Neutrophil (primary cell): ENCODE measurements around the gene KRT14.
"Not testable (repeated sequence)": the region's sequence is repeated elsewhere in the genome, so short reads cannot be mapped to it uniquely, and the experiment has no call there.

Experiments
- H3K27ac ChIP-seq: fragments of 200-600 bp; sonication (generic); 2 replicates; pipeline ENCODE4 v1.5.1; 2016; ENCODE audit warnings: mild to moderate bottlenecking, moderate library complexity
- H3K27me3 ChIP-seq: fragments of 200-600 bp; sonication (generic); 2 replicates; pipeline ENCODE4 v1.6.0; 2016; ENCODE audit warnings: mild to moderate bottlenecking
- H3K36me3 ChIP-seq: fragments of 200-600 bp; sonication (generic); 2 replicates; pipeline ENCODE4 v1.5.1; 2017
- H3K4me1 ChIP-seq, 2 experiments: fragments of 200-600 bp in 1 of 2; sonication (generic) in 1 of 2; 1 replicate in 1 of 2; 2 replicates in 1 of 2; pipeline versions ENCODE4 v1.5.1 to v1.6.1; 2013 to 2016; ENCODE audit warnings: low read depth in 1 of 2, low read length in 1 of 2, mild to moderate bottlenecking in 1 of 2, moderate library complexity in 1 of 2; ENCODE audit not compliant: control insufficient read depth in 1 of 2, insufficient read depth in 1 of 2
- H3K4me3 ChIP-seq, 2 experiments: fragments of 200-600 bp in 1 of 2; sonication (generic) in 1 of 2; 1 replicate in 1 of 2; 2 replicates in 1 of 2; pipeline ENCODE4 v1.5.1; 2013 to 2016; ENCODE audit warnings: low read depth in 1 of 2, low read length in 1 of 2, mild to moderate bottlenecking in 1 of 2, moderate library complexity in 1 of 2
- H3K9me3 ChIP-seq: fragments of 200-600 bp; sonication (generic); 2 replicates; pipeline ENCODE4 v1.5.1; 2016
- CTCF ChIP-seq: fragments of 200-600 bp; sonication (generic); IDR thresholded peaks from 2 replicates; pipeline ENCODE4 v1.5.1; 2016; ENCODE audit warnings: antibody characterized with exemption

KRT14 gene

GRCh38 chr17:41617698-41618097 lies 31.0 kb upstream of the KRT14 start:
- Histone ChIP-seq H3K27me3 (no peaks in the 10 kb centered on the region), H3K4me3 (no peak overlapping the region), H3K4me1 (no peaks in the 10 kb centered on the region), H3K9me3 (no peaks in the 10 kb centered on the region), H3K27ac (no peak overlapping the region), H3K36me3 (no peaks in the 10 kb centered on the region)
- TF ChIP-seq CTCF: no peak

- Histone ChIP-seq H3K4me3 (no peak overlapping the region), H3K9me3 (no peaks in the 10 kb centered on the region), H3K27me3 (no peaks in the 10 kb centered on the region), H3K27ac (no peak overlapping the region), H3K4me1 (no peaks in the 10 kb centered on the region), H3K36me3 (no peaks in the 10 kb centered on the region)
- no peak for TF ChIP-seq CTCF
These were observed 30.4 kb upstream of the KRT14 start for GRCh38 chr17:41617136-41617535.

- H3K36me3 ChIP-seq, H3K9me3 ChIP-seq, H3K4me1 ChIP-seq, H3K27ac ChIP-seq, H3K27me3 ChIP-seq, H3K4me3 ChIP-seq: not testable (repeated sequence)
These were observed 29.8 kb upstream of the KRT14 start for GRCh38 chr17:41616486-41616885.

- Histone ChIP-seq H3K36me3 (no peaks in the 10 kb centered on the region), H3K27ac (no peak overlapping the region), H3K4me1 (no peaks in the 10 kb centered on the region), H3K9me3 (no peaks in the 10 kb centered on the region), H3K27me3 (peaks cover 7% of the 10 kb centered on the region), H3K4me3 (no peak overlapping the region)
- TF ChIP-seq CTCF: no peak
These were observed 28.8 kb upstream of the KRT14 start for GRCh38 chr17:41615454-41615853.

- H3K27ac ChIP-seq, H3K36me3 ChIP-seq, H3K4me3 ChIP-seq, H3K9me3 ChIP-seq, H3K4me1 ChIP-seq: not testable (repeated sequence)
- peaks cover 13% of the 10 kb centered on the region for H3K27me3 ChIP-seq
These were observed 28.1 kb upstream of the KRT14 start for GRCh38 chr17:41614767-41615166.

GRCh38 chr17:41614098-41614497 lies 27.4 kb upstream of the KRT14 start:
- no peak overlapping the region for H3K4me3 ChIP-seq
- no peaks in the 10 kb centered on the region for H3K4me1 ChIP-seq
- H3K27ac ChIP-seq: no peak overlapping the region
- H3K36me3 ChIP-seq: no peaks in the 10 kb centered on the region
- H3K9me3 ChIP-seq: no peaks in the 10 kb centered on the region
- H3K27me3 ChIP-seq: peaks cover 17% of the 10 kb centered on the region
- TF ChIP-seq CTCF: no peak
